Measurements from ENCODE around the gene PANK3.
"Not testable (repeated sequence)": the region's sequence is repeated elsewhere in the genome, so short reads cannot be mapped to it uniquely, and the experiment has no call there.

The PANK3 gene

GRCh38 chr5:168596927-168597326 is 17.8 kb upstream of the PANK3 start:
- no peak overlapping the region for H3K4me3 ChIP-seq (ENCODE audit: low read depth, low read length)
- no peak for TF ChIP-seq CTCF (IDR thresholded peaks at IDR 0.05; ENCODE audit: borderline replicate concordance, insufficient read depth, low read depth, low read length)

GRCh38 chr5:168596122-168596521 is 17.0 kb upstream of the PANK3 start:
- not testable (repeated sequence) for H3K4me3 ChIP-seq (ENCODE audit: low read depth, low read length)

- no peak overlapping the region for H3K4me3 ChIP-seq (ENCODE audit: low read depth, low read length)
- no peak for TF ChIP-seq CTCF (IDR thresholded peaks at IDR 0.05; ENCODE audit: borderline replicate concordance, insufficient read depth, low read depth, low read length)
Measured at GRCh38 chr5:168592014-168592368, 12.8 kb upstream of the PANK3 start.

GRCh38 chr5:168591302-168592013 is 12.3 kb upstream of the PANK3 start:
- no peak for TF ChIP-seq CTCF (IDR thresholded peaks at IDR 0.05; ENCODE audit: borderline replicate concordance, insufficient read depth, low read depth, low read length)

GRCh38 chr5:168590666-168591065 is 11.5 kb upstream of the PANK3 start:
- H3K4me3 ChIP-seq (ENCODE audit: low read depth, low read length) = no peak overlapping the region
- TF ChIP-seq CTCF (IDR thresholded peaks at IDR 0.05; ENCODE audit: borderline replicate concordance, insufficient read depth, low read depth, low read length) = no peak

More at GRCh38 chr5:168591302-168592013, 12.3 kb upstream of the PANK3 start:
- no peak overlapping the region for H3K4me3 ChIP-seq (ENCODE audit: low read depth, low read length)

- TF ChIP-seq CTCF (IDR thresholded peaks at IDR 0.05; ENCODE audit: borderline replicate concordance, insufficient read depth, low read depth, low read length) = no peak
- no peak overlapping the region for H3K4me3 ChIP-seq (ENCODE audit: low read depth, low read length)
Measured at GRCh38 chr5:168587987-168588386, 8.8 kb upstream of the PANK3 start.

GRCh38 chr5:168585119-168585856 is 6.1 kb upstream of the PANK3 start:
- TF ChIP-seq CTCF (IDR thresholded peaks at IDR 0.05; ENCODE audit: borderline replicate concordance, insufficient read depth, low read depth, low read length) = no peak
- H3K4me3 ChIP-seq (ENCODE audit: low read depth, low read length) = no peak overlapping the region
